Omental fat pad (tissue), 4 donors: ENCODE measurements around the gene PHLDA2. TPM values are rescaled to one million over a fixed set of nuclear protein-coding genes. Genes with fewer than 3 reads are reported as not detected.

ENCODE experiments used
- ATAC-seq: fragments of 150-250 bp; one replicate; pipeline ENCODE4 v1.9.1; 2016; ENCODE audit warnings: mild to moderate bottlenecking, moderate library complexity; ENCODE audit not compliant: low FRiP score
- DNase-seq: peaks from one replicate; pipeline ENCODE4 v3.0.0-alpha.2; 2019; ENCODE audit warnings: low spot score
- total RNA-seq, 4 donors: library from RNA; depleted of rRNA; stranded (reverse); fragments of >200 nt; gene quantifications; one replicate each; pipeline ENCODE4 v1.1.0, GENCODE V29; 2016
- TF ChIP-seq, protein P1 (sequence below), 3 donors: fragments of 450-650 bp; IDR thresholded peaks; one replicate each; pipeline ENCODE4 v1.5.1; 2016 to 2017; ENCODE audit warnings: antibody characterized with exemption in 3 of 3, mild to moderate bottlenecking in 3 of 3, moderate library complexity in 2 of 3

The PHLDA2 gene
- total RNA-seq, 4 donors from 2014 or later, result 3.8 to 10.2 (median 7.1) TPM; not detected in 1

DNA sequence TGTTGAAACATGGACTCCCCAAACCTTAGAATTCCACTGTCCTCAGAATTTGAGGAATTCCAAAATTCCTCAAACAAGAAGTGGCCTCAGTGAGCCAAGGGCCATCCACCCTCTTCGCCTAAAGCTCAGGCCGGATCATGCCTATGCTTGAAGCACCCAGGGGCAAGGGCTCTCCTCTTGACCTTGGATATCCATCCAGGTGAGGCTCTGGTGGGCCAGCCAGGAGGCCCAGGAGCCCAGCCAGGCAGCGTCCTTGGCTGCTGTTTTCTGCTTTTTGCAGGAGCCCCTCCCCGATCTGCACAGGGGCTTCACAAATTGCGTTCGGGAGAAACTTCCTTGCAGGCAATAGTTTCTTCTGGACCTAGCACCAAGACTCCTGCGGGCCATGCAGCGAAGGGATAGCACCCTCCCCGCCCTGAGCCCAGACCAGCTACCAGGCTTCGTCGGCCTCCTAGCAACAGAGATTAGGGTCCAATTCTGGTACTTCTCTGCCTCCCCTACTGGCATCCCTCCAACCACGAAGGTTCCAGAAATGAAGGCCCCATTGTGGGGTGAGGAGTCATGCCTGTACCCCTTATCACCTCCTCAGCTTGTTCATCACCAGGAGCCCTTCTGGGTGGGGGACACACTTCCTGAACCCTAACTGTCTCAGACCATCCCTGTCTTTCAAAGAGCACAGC, 2.0 kb downstream of the PHLDA2 start:
- TF ChIP-seq, protein P1, sequence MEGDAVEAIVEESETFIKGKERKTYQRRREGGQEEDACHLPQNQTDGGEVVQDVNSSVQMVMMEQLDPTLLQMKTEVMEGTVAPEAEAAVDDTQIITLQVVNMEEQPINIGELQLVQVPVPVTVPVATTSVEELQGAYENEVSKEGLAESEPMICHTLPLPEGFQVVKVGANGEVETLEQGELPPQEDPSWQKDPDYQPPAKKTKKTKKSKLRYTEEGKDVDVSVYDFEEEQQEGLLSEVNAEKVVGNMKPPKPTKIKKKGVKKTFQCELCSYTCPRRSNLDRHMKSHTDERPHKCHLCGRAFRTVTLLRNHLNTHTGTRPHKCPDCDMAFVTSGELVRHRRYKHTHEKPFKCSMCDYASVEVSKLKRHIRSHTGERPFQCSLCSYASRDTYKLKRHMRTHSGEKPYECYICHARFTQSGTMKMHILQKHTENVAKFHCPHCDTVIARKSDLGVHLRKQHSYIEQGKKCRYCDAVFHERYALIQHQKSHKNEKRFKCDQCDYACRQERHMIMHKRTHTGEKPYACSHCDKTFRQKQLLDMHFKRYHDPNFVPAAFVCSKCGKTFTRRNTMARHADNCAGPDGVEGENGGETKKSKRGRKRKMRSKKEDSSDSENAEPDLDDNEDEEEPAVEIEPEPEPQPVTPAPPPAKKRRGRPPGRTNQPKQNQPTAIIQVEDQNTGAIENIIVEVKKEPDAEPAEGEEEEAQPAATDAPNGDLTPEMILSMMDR (IDR thresholded peaks at IDR 0.05), result no peak
- DNase-seq (no peak), ATAC-seq (no peak)

DNA sequence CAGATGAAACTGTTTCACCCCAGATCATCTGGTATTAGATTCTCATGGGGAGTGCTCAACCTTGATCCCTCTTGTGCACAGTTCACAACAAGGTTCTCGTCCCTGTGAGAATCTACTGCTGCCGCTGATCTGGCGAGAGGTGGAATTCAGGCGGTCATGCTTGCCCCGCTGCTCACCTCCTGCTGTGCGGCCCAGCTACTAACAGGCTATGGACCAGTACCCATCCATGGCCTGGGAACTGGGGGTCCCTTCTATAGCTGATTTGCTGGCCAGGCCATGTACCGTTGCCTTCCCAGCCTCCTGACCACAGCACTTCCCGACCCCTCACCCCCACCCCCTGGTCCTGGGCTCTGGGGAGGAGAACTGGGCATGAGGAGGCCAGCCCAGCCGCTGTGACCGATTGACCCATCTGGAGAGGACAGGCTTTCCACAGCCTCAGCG, 2.6 kb downstream of the PHLDA2 start:
- ATAC-seq (no peak), DNase-seq (no peak)
- TF ChIP-seq, protein P1 (IDR thresholded peaks at IDR 0.05), result no peak

DNA sequence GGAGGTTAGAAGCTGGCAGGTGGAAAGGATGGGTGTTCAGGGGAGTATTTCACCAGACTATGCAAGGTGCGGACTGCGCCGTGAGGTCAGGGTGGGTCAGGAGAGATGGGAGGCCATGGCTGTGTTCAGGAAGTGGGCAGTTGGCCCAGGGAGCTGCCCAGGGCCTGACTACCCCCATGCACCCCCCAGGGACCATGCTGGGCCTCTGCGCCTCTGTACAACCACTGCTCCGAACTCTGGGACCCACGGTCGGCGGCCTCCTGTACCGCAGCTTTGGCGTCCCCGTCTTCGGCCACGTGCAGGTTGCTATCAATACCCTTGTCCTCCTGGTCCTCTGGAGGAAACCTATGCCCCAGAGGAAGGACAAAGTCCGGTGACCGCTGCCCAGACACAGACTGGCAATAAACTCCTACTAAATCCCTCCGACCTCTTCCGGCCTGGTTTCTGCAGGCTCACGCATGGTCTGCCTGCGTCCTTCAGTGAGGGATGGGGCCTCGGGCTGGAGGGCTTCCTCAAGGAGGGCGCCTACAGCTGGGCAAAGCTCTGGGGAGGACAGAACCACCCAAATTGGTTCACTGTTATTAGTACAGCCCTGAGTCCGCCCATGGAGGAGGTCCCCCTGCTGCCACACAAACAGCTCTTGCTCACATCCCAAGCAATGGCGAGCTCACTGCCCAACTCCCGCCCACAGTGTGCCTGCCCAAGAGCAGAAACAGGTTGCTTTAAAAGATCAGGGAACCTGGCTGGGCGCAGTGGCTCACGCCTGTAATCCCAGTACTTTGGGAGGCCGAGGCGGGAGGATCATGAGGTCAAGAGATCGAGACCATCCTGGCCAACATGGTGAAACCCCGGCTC, 4.2 kb downstream of the PHLDA2 start:
- DNase-seq, result no peak
- TF ChIP-seq, protein P1 (IDR thresholded peaks at IDR 0.05), result no peak
- no peak for ATAC-seq

DNA sequence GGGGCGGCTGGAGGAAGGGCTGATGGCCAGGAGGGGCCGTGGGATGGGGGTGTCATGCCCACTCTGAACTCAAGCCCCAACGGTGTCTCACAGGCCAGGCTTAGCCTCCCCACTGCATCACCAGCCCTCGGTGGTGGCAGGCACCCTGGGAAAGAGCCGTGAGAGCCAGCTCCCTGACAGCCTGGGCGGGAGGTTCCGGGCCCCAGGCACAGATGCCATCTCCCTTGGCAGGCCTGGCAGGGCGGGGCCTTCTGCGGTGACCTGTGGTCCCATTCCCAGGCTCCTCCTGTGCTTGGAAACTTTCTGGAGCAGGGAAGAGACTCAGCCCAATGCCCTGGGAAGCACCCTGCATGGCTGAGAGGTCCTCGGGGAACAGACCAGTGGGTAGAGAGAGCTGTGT, 4.8 kb downstream of the PHLDA2 start:
- no peak for ATAC-seq
- DNase-seq, result no peak
- TF ChIP-seq, protein P1 (IDR thresholded peaks at IDR 0.05), result no peak

DNA sequence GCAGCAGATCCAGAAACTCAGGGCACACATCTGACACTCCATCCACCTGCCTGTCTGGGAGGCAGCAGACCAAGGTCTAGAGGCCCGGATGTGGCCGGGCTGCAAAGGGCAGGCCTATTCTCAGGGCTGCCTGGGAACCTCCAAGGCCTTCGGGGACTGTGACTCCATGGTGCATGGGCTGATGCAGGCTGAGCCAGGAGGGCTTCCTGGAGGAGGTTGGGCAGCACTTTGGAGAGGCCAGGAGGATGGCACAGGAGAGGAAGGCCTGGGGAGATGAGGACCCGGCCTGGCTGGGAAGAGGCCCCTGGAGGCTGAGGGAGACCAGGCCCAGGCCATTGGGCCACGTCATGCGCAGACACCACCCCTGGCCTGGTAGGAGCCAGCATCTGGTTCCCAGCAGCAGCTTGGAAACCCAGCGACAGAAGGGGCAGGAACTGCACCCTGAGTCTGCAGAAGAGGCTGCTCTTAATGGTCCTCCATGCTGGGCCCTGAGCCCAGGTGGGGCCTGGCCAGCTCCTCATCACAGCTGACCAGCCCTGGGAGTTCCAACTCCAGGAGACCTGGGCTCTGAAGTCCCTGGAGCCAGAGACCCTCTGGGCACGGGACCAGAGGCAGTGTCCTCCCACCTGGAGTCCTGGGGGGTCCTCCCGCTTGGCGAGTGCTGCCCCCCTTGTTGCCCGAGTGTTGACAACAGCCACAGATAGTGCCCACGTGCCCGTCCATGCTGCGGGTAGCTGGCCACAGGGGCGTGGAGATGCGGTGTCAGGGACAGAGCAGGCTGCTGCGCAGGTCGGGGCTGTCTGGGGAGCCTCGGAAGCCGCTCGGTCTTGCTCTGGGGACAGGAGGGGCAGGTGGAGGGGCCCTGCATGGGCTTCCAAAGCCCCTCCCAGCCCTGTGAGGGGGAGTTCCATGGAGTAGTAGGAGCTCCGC, 5.5 kb downstream of the PHLDA2 start:
- TF ChIP-seq, protein P1 (IDR thresholded peaks at IDR 0.05), result no peak
- ATAC-seq, result no peak
- DNase-seq, result no peak

DNA sequence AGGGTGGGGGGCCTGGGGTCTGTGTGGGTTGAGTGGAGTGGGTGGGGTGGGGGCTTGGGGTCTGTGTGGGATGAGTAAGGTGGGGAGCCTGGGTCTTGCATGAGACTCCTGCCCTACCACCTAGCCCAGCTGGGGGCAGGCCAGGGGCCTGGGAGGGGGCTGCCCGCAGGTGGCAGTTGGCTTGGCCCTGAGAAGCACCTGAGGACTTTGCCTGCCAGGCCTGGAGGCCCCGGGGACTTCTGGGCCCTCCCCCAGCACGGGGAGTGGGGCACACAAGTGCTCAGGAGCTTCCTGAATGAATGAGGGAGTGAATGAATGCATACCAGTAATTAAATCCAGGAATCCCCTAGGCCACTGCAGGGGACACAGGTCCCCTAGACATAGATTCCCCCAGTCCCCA, 6.6 kb downstream of the PHLDA2 start:
- ATAC-seq (no peak), DNase-seq (no peak)
- TF ChIP-seq, protein P1 (IDR thresholded peaks at IDR 0.05), result no peak
